ENCODE data around the gene ZNF705A. TPM values are rescaled to one million over a fixed set of nuclear protein-coding genes. Genes with fewer than 3 reads are reported as not detected.
A peak's percentile ranks its signal among the peaks of the same experiment; 100 is the strongest.
"Not testable (repeated sequence)": the region's sequence is repeated elsewhere in the genome, so short reads cannot be mapped to it uniquely, and the experiment has no call there.

The ZNF705A gene
- total RNA-seq, 2 experiments from 2014 or later = not detected

DNA sequence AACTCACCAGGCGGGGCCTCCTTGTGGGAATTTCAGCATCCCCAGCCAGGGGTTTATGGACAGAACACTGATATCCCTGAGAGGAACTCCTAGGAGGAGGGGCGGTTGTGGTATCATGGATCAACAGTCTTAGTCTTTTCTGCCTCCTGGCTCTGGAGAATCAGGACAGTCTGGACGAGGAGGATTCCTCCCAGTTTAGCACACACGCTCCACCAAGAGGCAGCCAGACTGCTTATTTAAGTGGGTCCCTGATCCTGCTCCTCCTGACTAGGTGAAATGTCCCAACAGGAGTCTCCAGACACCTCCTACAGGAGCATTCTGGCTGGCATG, 10.4 kb upstream of the ZNF705A start:
- no peak for ATAC-seq
- peaks cover 7% of the 10 kb centered on the region for H3K36me3 Mint-ChIP-seq (ENCODE audit: low read depth)
- peaks cover 7% of the 10 kb centered on the region for H3K9me3 Mint-ChIP-seq
- POLR2A ChIA-PET = no interaction called here
- CTCF ChIA-PET = interaction anchor here (1.1 kb wide), 1 partner anchor 16 kb away, joined by 3 read pairs; no protein-coding TSS in a partner anchor
- TF ChIP-seq, protein P1, sequence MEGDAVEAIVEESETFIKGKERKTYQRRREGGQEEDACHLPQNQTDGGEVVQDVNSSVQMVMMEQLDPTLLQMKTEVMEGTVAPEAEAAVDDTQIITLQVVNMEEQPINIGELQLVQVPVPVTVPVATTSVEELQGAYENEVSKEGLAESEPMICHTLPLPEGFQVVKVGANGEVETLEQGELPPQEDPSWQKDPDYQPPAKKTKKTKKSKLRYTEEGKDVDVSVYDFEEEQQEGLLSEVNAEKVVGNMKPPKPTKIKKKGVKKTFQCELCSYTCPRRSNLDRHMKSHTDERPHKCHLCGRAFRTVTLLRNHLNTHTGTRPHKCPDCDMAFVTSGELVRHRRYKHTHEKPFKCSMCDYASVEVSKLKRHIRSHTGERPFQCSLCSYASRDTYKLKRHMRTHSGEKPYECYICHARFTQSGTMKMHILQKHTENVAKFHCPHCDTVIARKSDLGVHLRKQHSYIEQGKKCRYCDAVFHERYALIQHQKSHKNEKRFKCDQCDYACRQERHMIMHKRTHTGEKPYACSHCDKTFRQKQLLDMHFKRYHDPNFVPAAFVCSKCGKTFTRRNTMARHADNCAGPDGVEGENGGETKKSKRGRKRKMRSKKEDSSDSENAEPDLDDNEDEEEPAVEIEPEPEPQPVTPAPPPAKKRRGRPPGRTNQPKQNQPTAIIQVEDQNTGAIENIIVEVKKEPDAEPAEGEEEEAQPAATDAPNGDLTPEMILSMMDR (IDR thresholded peaks at IDR 0.05) = no peak
- no peak overlapping the region for H3K4me3 Mint-ChIP-seq
- H3K27ac Mint-ChIP-seq = no peak overlapping the region
- peaks cover 4% of the 10 kb centered on the region for H3K27me3 Mint-ChIP-seq
- intact Hi-C loops (cut with micrococcal nuclease) = no loop called here
- no peaks in the 10 kb centered on the region for H3K4me1 Mint-ChIP-seq (ENCODE audit: low read depth)
- DNase-seq = no peak

DNA sequence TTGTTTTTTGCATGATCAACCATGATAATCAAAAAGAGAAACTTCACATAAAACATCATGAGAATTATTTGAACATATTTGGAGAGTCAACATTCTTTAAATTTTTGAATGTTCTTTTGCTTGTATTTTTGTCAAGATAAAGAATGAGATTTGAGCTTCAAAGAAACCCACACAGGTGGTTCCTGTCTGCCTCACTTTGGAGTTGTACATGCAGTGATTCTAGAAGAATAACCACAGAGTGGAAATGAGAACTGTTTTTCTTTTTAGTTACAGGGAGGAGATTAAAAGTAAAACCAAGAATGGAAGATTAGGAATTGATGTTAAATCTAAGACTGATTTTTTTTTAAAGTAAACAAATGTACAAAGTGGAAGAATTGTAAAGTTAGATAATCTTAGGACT, 2.3 kb upstream of the ZNF705A start:
- H3K27me3 Mint-ChIP-seq = peaks cover 2% of the 10 kb centered on the region
- ChIA-PET POLR2A (no interaction called here), CTCF (interaction anchor here (1.1 kb wide), 1 partner anchor 77 kb away, joined by 3 read pairs; no protein-coding TSS in a partner anchor)
- ATAC-seq (no peak), DNase-seq (no peak)
- H3K4me1 Mint-ChIP-seq (ENCODE audit: low read depth) = peaks cover 23% of the 10 kb centered on the region
- H3K4me3 Mint-ChIP-seq = no peak overlapping the region
- TF ChIP-seq, protein P1 (IDR thresholded peaks at IDR 0.05) = no peak
- peak overlapping the region; percentile 22 for H3K27ac Mint-ChIP-seq
- intact Hi-C loops (cut with micrococcal nuclease) = no loop called here
- H3K9me3 Mint-ChIP-seq = no peaks in the 10 kb centered on the region
- H3K36me3 Mint-ChIP-seq (ENCODE audit: low read depth) = no peaks in the 10 kb centered on the region

DNA sequence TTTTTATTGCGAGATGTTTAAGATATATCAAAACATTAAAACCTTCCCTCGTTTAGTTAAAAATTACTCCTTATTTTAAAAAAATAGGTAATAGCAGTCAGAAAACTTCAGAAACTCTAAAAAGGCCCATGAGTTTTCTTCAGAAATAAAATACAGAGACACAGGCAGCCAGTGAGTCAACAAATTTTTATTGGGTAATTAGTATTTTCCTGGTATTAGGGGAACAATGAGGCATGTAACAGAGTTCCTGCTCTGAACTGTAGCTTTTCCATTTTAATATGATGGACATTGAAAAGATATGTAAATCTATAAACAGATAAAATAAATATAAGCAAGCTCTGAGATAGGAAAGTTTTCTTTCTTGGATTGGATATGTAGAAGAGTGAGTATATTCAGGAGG, 399 bp upstream of the ZNF705A start:
- POLR2A ChIA-PET = no interaction called here
- H3K27me3 Mint-ChIP-seq = peaks cover 2% of the 10 kb centered on the region
- DNase-seq (no peak), ATAC-seq (no peak)
- intact Hi-C loops (cut with micrococcal nuclease) = no loop called here
- TF ChIP-seq, protein P1 (IDR thresholded peaks at IDR 0.05) = no peak
- peaks cover 23% of the 10 kb centered on the region for H3K4me1 Mint-ChIP-seq (ENCODE audit: low read depth)
- CTCF ChIA-PET = no interaction called here
- no peaks in the 10 kb centered on the region for H3K9me3 Mint-ChIP-seq
- no peaks in the 10 kb centered on the region for H3K36me3 Mint-ChIP-seq (ENCODE audit: low read depth)
- no peak overlapping the region for H3K4me3 Mint-ChIP-seq
- H3K27ac Mint-ChIP-seq = no peak overlapping the region

DNA sequence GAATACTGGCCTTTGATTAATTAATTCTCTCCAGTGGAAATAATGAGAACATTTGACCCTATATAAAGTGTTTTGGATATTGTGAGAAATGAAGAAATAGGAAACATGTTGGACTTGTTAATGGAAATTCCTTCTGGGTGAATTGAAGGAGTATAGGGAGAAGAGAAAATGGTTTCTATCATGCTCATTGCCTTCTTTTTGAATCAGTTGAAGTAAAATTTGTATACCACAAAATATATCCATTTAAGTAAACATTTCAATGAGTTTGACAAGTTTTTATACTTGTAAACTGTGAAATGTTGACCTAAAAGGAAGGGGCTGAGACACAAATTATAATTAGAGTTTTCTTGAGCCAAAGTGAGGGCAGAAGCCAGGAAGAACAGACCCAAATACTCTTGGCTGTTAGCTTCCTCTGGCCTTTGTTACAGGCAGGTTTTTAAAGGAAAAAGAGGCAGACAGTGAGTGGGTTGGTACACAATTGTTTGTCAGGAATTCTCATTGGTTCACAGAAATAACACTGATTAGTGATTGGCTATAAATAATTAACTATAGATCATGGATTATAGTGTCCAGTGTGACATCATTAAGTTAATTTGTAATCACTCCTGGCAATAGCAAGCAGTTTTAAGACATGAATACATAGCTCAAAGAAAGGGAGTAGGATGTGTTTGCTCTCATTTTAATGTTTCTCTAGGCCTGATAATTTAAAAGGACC, 826 bp downstream of the ZNF705A start:
- no peak overlapping the region for H3K4me3 Mint-ChIP-seq
- POLR2A ChIA-PET = no interaction called here
- peaks cover 23% of the 10 kb centered on the region for H3K4me1 Mint-ChIP-seq (ENCODE audit: low read depth)
- no peaks in the 10 kb centered on the region for H3K36me3 Mint-ChIP-seq (ENCODE audit: low read depth)
- CTCF ChIA-PET = no interaction called here
- intact Hi-C loops (cut with micrococcal nuclease) = no loop called here
- DNase-seq = no peak
- ATAC-seq = no peak
- H3K27me3 Mint-ChIP-seq = peaks cover 2% of the 10 kb centered on the region
- H3K9me3 Mint-ChIP-seq = no peaks in the 10 kb centered on the region
- no peak overlapping the region for H3K27ac Mint-ChIP-seq
- TF ChIP-seq, protein P1 (IDR thresholded peaks at IDR 0.05) = no peak

DNA sequence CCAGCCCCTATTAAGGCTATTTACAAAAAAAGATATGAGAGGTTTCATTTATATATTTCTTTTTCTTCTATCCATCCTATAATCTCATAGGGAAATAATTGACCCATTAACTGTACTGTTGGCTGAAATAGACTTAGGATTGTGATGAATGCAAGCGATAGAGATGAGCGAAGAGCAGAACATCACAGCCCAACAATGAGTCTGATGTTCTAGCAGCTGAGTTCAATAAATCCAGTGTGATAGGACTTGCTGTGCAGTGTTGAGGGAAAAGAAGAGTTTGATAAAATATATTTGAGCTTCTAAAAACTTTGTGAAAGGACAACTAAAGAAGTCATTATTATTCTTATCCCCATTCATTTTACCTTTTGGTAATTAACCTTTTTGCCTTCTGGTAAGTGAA, 16.1 kb downstream of the ZNF705A start:
- H3K4me3 Mint-ChIP-seq, CTCF ChIA-PET: not testable (repeated sequence)

More for the DNA sequence above, 16.1 kb downstream of the ZNF705A start:
- H3K4me1 Mint-ChIP-seq (ENCODE audit: low read depth); H3K36me3 Mint-ChIP-seq (ENCODE audit: low read depth); ATAC-seq; H3K27ac Mint-ChIP-seq; POLR2A ChIA-PET; H3K27me3 Mint-ChIP-seq; intact Hi-C loops (cut with micrococcal nuclease); DNase-seq; H3K9me3 Mint-ChIP-seq: not testable (repeated sequence)

Measured in activated CD8-positive, alpha-beta T cell treated with anti-CD3 and anti-CD28 coated beads for 36 hours (primary cell).